Smooth muscle cell (in vitro differentiated cells): ENCODE measurements around the gene LEFTY2. TPM values are rescaled to one million over a fixed set of nuclear protein-coding genes. Genes with fewer than 3 reads are reported as not detected.

ENCODE experiments used
- DNase-seq: peaks from one replicate; lab custom pipeline; 2025; ENCODE audit not compliant: unreplicated experiment; lab: John Stamatoyannopoulos, UW
- H2AFZ ChIP-seq: fragments of 200-600 bp; sonication (generic); 2 replicates; pipeline ENCODE4 v1.6.0; 2016; ENCODE audit warnings: antibody characterized with exemption, low read depth, mild to moderate bottlenecking
- H3F3A ChIP-seq: fragments of 200-600 bp; sonication (generic); 2 replicates; pipeline ENCODE4 v1.6.0; 2017; ENCODE audit warnings: antibody characterized with exemption, low read depth
- H3K27ac ChIP-seq: fragments of 200-600 bp; sonication (generic); 2 replicates; pipeline ENCODE4 v1.5.1; 2016; ENCODE audit warnings: low read depth, mild to moderate bottlenecking
- H3K27me3 ChIP-seq: fragments of 200-600 bp; sonication (generic); 2 replicates; pipeline ENCODE4 v1.6.1; 2016; ENCODE audit warnings: low read depth, mild to moderate bottlenecking
- H3K36me3 ChIP-seq: fragments of 200-600 bp; sonication (generic); 2 replicates; pipeline ENCODE4 v1.5.1; 2016; ENCODE audit warnings: low read depth
- H3K4me1 ChIP-seq: fragments of 200-600 bp; sonication (generic); 2 replicates; pipeline ENCODE4 v1.5.1; 2016; ENCODE audit warnings: low read depth
- H3K4me2 ChIP-seq: fragments of 200-600 bp; sonication (generic); 2 replicates; pipeline ENCODE4 v1.6.0; 2016; ENCODE audit warnings: mild to moderate bottlenecking
- H3K4me3 ChIP-seq: fragments of 200-600 bp; sonication (generic); 2 replicates; pipeline ENCODE4 v1.5.1; 2016; ENCODE audit warnings: mild to moderate bottlenecking
- H3K79me2 ChIP-seq: fragments of 200-600 bp; sonication (generic); 2 replicates; pipeline ENCODE4 v1.6.0; 2016; ENCODE audit warnings: low read depth, mild to moderate bottlenecking
- H3K9ac ChIP-seq: fragments of 200-600 bp; sonication (generic); 2 replicates; pipeline ENCODE4 v1.6.0; 2016; ENCODE audit warnings: low read depth
- H3K9me3 ChIP-seq: fragments of 200-600 bp; sonication (generic); replicated peaks from 2 replicates; pipeline ENCODE4 v1.5.1; 2016; ENCODE audit warnings: low read depth
- H4K20me1 ChIP-seq: fragments of 200-600 bp; sonication (generic); 2 replicates; pipeline ENCODE4 v1.6.0; 2016; ENCODE audit warnings: low read depth
- WGBS: methylation state at CpG from one replicate; pipeline ENCODE4 v1.1.7; 2016; ENCODE audit warnings: low lambda C conversion rate; 5-methylcytosine and 5-hydroxymethylcytosine counted together
- polyA plus RNA-seq: library from polyadenylated mRNA; unstranded; fragments of >200 nt; fragmentation: Nextera tagmentation; extraction: Ambion mirVana; gene quantifications from 2 replicates; pipeline ENCODE4 v1.2.1, GENCODE V29; 2016
- total RNA-seq: library from RNA; depleted of rRNA; stranded (reverse); fragments of >200 nt; gene quantifications from 2 replicates; pipeline ENCODE4 v1.2.3, GENCODE V29; 2014
- TF ChIP-seq, protein P1 (sequence below): fragments of 200-600 bp; sonication (generic); IDR thresholded peaks from 2 replicates; pipeline ENCODE4 v1.5.1; 2017; ENCODE audit warnings: borderline replicate concordance, mild to moderate bottlenecking, antibody characterized with exemption; ENCODE audit not compliant: insufficient read depth, poor library complexity, severe bottlenecking

The LEFTY2 gene
- total and polyA plus RNA-seq, 2 experiments from 2014 or later, result 0.09 to 0.25 TPM

DNA sequence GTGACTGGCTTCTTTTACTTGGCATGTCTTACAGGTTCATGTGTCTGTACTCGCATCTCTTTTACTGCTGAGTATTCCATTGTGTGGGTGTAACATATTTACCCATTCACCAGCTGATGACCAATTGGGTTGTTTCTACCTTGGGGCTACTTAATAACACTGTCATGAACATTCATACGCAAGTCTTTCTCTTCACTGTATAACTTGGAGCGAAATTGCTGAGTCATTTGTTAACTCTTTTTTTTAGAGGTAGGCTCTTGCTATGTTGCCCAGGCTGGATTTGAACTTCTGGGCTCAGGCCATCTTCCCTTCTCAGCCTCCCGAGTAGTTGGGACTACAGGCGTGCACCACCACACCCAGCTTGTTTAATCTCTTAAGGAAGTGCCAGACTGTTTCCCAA lies 23.5 kb downstream of the LEFTY2 start:
- no peak overlapping the region for H3K27ac ChIP-seq
- no peak for DNase-seq

DNA sequence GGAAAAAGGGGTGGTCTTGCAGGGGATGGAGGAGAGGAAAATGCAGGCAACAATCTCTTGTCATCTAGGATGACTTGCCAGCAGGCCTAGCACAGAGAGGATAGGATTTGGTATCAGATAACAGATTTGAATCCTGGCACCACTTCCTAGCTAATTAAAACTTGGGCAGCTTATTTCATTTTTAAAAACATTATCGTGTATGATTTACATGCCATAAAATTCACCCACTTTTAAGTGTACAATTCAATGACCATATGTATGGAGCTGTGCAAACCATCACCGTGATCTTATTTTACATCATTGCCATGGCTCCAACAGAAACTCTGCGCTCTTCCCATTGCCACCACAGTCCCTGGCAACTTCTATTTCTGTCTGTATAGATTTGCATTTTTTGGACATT lies 23.9 kb downstream of the LEFTY2 start:
- 98% methylated on average over 3 of the region's 3 CpGs for WGBS
- no peak for DNase-seq
- Histone ChIP-seq H3K4me1 (no peaks in the 10 kb centered on the region), H3F3A (no peaks in the 10 kb centered on the region), H2AFZ (no peak overlapping the region), H3K9ac (no peak overlapping the region), H3K36me3 (no peaks in the 10 kb centered on the region), H3K27ac (no peak overlapping the region), H3K79me2 (no peaks in the 10 kb centered on the region), H3K4me2 (no peak overlapping the region), H3K9me3 (no peaks in the 10 kb centered on the region), H3K27me3 (no peaks in the 10 kb centered on the region), H3K4me3 (no peak overlapping the region), H4K20me1 (no peaks in the 10 kb centered on the region)
- TF ChIP-seq, protein P1, sequence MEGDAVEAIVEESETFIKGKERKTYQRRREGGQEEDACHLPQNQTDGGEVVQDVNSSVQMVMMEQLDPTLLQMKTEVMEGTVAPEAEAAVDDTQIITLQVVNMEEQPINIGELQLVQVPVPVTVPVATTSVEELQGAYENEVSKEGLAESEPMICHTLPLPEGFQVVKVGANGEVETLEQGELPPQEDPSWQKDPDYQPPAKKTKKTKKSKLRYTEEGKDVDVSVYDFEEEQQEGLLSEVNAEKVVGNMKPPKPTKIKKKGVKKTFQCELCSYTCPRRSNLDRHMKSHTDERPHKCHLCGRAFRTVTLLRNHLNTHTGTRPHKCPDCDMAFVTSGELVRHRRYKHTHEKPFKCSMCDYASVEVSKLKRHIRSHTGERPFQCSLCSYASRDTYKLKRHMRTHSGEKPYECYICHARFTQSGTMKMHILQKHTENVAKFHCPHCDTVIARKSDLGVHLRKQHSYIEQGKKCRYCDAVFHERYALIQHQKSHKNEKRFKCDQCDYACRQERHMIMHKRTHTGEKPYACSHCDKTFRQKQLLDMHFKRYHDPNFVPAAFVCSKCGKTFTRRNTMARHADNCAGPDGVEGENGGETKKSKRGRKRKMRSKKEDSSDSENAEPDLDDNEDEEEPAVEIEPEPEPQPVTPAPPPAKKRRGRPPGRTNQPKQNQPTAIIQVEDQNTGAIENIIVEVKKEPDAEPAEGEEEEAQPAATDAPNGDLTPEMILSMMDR, result no peak

More for the DNA sequence above, 23.5 kb downstream of the LEFTY2 start:
- no peaks in the 10 kb centered on the region for H3K9me3 ChIP-seq
- no peak overlapping the region for H2AFZ ChIP-seq
- H3K9ac ChIP-seq, result no peak overlapping the region
- H3K79me2 ChIP-seq, result no peaks in the 10 kb centered on the region
- H3K4me3 ChIP-seq, result no peak overlapping the region
- 93% methylated on average over 5 of the region's 5 CpGs for WGBS
- no peaks in the 10 kb centered on the region for H3K27me3 ChIP-seq
- no peaks in the 10 kb centered on the region for H3K36me3 ChIP-seq
- H3K4me1 ChIP-seq, result no peaks in the 10 kb centered on the region
- H4K20me1 ChIP-seq, result no peaks in the 10 kb centered on the region
- H3F3A ChIP-seq, result no peaks in the 10 kb centered on the region
- TF ChIP-seq, protein P1, result no peak
- H3K4me2 ChIP-seq, result no peak overlapping the region

DNA sequence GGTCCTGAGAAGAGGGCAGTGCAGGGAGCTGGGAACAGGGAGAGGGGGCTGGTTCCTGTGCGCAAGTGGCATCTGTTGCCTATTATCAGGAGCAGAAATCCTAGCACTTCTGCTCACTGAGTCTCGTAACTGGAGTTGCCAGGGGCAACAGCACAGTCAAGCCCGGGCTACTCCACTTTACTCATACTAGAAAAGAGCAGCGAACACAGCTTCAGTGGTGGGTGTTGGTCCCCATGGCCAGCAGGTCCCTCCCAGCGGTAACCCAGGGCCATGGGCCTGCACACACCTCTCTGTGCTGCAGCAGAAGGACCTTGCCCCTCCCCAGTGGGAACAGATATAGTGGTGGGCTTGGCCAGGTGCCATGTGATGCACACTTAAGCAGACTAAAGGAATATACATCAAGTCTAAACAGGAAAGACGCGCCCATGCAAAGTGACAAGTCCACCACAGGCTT lies 25.5 kb downstream of the LEFTY2 start:
- TF ChIP-seq, protein P1, result no peak
- no peak for DNase-seq
- H3K27ac ChIP-seq, result no peak overlapping the region

DNA sequence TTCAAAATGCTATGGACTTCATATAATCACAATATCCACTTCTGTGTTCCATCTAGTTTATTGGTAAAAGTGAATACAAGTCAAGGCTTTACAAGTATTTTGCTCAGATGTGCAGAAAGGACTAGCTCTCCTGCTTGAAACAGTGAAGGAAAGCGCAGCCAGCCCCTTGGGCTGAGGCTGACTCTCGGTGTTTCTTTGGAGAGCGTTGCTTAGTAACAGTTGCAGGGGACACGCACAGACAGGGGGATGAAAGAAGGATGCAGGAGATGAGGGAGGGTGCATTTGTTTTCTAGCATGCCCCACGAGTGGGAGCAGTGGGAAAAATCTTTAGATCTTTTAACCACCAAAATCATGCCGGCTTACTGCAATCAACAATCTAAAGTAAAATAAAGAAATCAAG lies 26.1 kb downstream of the LEFTY2 start:
- Histone ChIP-seq H3K4me1 (no peaks in the 10 kb centered on the region), H3K27ac (no peak overlapping the region), H3F3A (no peaks in the 10 kb centered on the region), H3K79me2 (no peaks in the 10 kb centered on the region), H3K9me3 (no peaks in the 10 kb centered on the region), H3K9ac (no peak overlapping the region), H3K4me3 (no peak overlapping the region), H2AFZ (no peak overlapping the region), H3K36me3 (no peaks in the 10 kb centered on the region), H4K20me1 (no peaks in the 10 kb centered on the region), H3K4me2 (no peak overlapping the region), H3K27me3 (peaks cover 3% of the 10 kb centered on the region)
- WGBS, result 92% methylated on average over 6 of the region's 6 CpGs
- DNase-seq, result no peak
- TF ChIP-seq, protein P1, result no peak

More for the DNA sequence above, 25.5 kb downstream of the LEFTY2 start:
- no peaks in the 10 kb centered on the region for H3K79me2 ChIP-seq
- no peaks in the 10 kb centered on the region for H4K20me1 ChIP-seq
- no peak overlapping the region for H3K4me2 ChIP-seq
- H3K27me3 ChIP-seq, result peaks cover 3% of the 10 kb centered on the region
- no peaks in the 10 kb centered on the region for H3K4me1 ChIP-seq
- no peak overlapping the region for H3K4me3 ChIP-seq
- H3F3A ChIP-seq, result no peaks in the 10 kb centered on the region
- H3K9me3 ChIP-seq, result no peaks in the 10 kb centered on the region
- 61% methylated on average over 7 of the region's 7 CpGs for WGBS
- H3K36me3 ChIP-seq, result no peaks in the 10 kb centered on the region
- H2AFZ ChIP-seq, result no peak overlapping the region
- no peak overlapping the region for H3K9ac ChIP-seq
